ENCODE measurements around the gene ARL13B. TPM values are rescaled to one million over a fixed set of nuclear protein-coding genes. Genes with fewer than 3 reads are reported as not detected.

The ARL13B gene
- total and polyA plus RNA-seq, 2 of the 8 experiments (the other 6 are each of a cell fraction or from before 2014, with no cell fraction given), result 1.5 to 12.7 TPM

GRCh38 chr3:93991631-93992030, 11.7 kb downstream of the ARL13B start:
- WGBS, 2 experiments (ENCODE audit: extremely low coverage in 1 of 2, insufficient coverage in 1 of 2, insufficient read length in 1 of 2, insufficient replicate concordance in 2 of 2, low coverage in 1 of 2, low lambda C conversion rate in 2 of 2, missing lambda C conversion rate in 1 of 2), result 83% methylated on average over 2 of the region's 2 CpGs; no CpG with 5 or more reads in 1 of the 2 experiments
- no peak overlapping the region for H4K8ac ChIP-seq (ENCODE audit: extremely low read depth, insufficient read depth, low read length)
- no peak for FAIRE-seq
- no peak for TF ChIP-seq POLR2AphosphoS5 (IDR thresholded peaks at IDR 0.05; ENCODE audit: low read depth, low read length)

More at GRCh38 chr3:93991631-93992030, 11.7 kb downstream of the ARL13B start:
- no peak overlapping the region for H4K5ac ChIP-seq (ENCODE audit: insufficient read length, low read depth, low read length)
- H4K20me1 ChIP-seq (replicated peaks in 1 of 2; ENCODE audit: control insufficient read depth in 1 of 2, insufficient read depth in 2 of 2, low read length in 2 of 2), result no peaks in the 10 kb centered on the region
- no peak overlapping the region for H2AFZ ChIP-seq (ENCODE audit: low read length)
- ChIA-PET POLR2A (ENCODE audit: partially characterized antibody) (no interaction called here), CTCF (ENCODE audit: partially characterized antibody) (interaction anchor here (1.7 kb wide), 1 partner anchor 10 kb away, joined by 4 read pairs; no protein-coding TSS in a partner anchor)
- no peaks in the 10 kb centered on the region for H3K4me1 ChIP-seq (replicated peaks in 1 of 4; ENCODE audit: control insufficient read depth in 3 of 4, insufficient read depth in 4 of 4, low read length in 3 of 4)
- H3K9ac ChIP-seq (replicated peaks in 1 of 4; ENCODE audit: extremely low read depth in 1 of 4, low read depth in 3 of 4, low read length in 3 of 4), result no peak overlapping the region
- H4K91ac ChIP-seq (replicated peaks; ENCODE audit: insufficient read length, low read length), result no peak overlapping the region
- no peak overlapping the region for H3K56ac ChIP-seq (replicated peaks; ENCODE audit: insufficient read length, low read depth, low read length)
- no peaks in the 10 kb centered on the region; the same call in 1 of the 2 replicates for H3K79me1 ChIP-seq (ENCODE audit: low read depth, low read length)
- no peak overlapping the region for H3K4ac ChIP-seq (replicated peaks; ENCODE audit: insufficient read length, low read depth, low read length)
- H3K14ac ChIP-seq (ENCODE audit: insufficient read length), result no peak overlapping the region
- H3K9me3 ChIP-seq (ENCODE audit: insufficient read depth in 2 of 2, low read depth in 1 of 2, low read length in 1 of 2), result no peaks in the 10 kb centered on the region
- H3K27ac ChIP-seq (ENCODE audit: low read depth, low read length), result no peak overlapping the region
- no peaks in the 10 kb centered on the region for H3K23me2 ChIP-seq (ENCODE audit: low read depth, low read length)
- H2BK20ac ChIP-seq (ENCODE audit: low read length), result no peak overlapping the region
- H3K36me3 ChIP-seq (ENCODE audit: control insufficient read depth in 2 of 4, insufficient read depth in 4 of 4, low read length in 3 of 4), result no peaks in the 10 kb centered on the region
- H3K27me3 ChIP-seq (replicated peaks in 1 of 4; ENCODE audit: control insufficient read depth in 3 of 4, extremely low read depth in 1 of 4, insufficient read depth in 3 of 4, low read length in 3 of 4), result no peaks in the 10 kb centered on the region
- H3K23ac ChIP-seq (ENCODE audit: insufficient read length), result no peak overlapping the region
- H2BK15ac ChIP-seq (ENCODE audit: low read length), result no peak overlapping the region
- H3K4me3 ChIP-seq (ENCODE audit: extremely low read depth in 1 of 4, insufficient read depth in 2 of 4, low read depth in 3 of 4, low read length in 4 of 4), result no peak overlapping the region
- H2AK5ac ChIP-seq (ENCODE audit: low read depth, low read length), result no peak overlapping the region
- no peak overlapping the region for H3K4me2 ChIP-seq (ENCODE audit: insufficient read depth in 1 of 2, low read depth in 2 of 2, low read length in 2 of 2)
- H3K79me2 ChIP-seq (ENCODE audit: control insufficient read depth in 1 of 2, insufficient read depth in 2 of 2, low read length in 2 of 2), result peaks cover 0 to 4% of the 10 kb centered on the region in 2 experiments; a peak in 2 of 4 replicates
- no peak overlapping the region for H3K18ac ChIP-seq (ENCODE audit: extremely low read depth, low read length)
- no peak for DNase-seq (ENCODE audit: low read depth in 1 of 2, low spot score in 2 of 2)
- no peak overlapping the region for H2BK5ac ChIP-seq (ENCODE audit: low read depth, low read length)
- H2BK120ac ChIP-seq (replicated peaks; ENCODE audit: low read depth, low read length), result no peak overlapping the region
- no peak overlapping the region for H2BK12ac ChIP-seq (ENCODE audit: low read depth, low read length)
